IPS-15b (cell line): Measurements from ENCODE around the gene DOCK2.

Experiments
- H3K27me3 ChIP-seq: one replicate; pipeline ENCODE4 v1.6.1; 2013; ENCODE audit warnings: low read length; ENCODE audit not compliant: control insufficient read depth, insufficient read depth
- H3K36me3 ChIP-seq: one replicate; pipeline ENCODE4 v1.6.1; 2013; ENCODE audit warnings: low read length; ENCODE audit not compliant: control insufficient read depth, insufficient read depth
- H3K4me1 ChIP-seq: one replicate; pipeline ENCODE4 v1.6.1; 2013; ENCODE audit warnings: mild to moderate bottlenecking, low read length; ENCODE audit not compliant: control insufficient read depth, insufficient read depth
- H3K4me3 ChIP-seq: one replicate; pipeline ENCODE4 v1.5.1; 2013; ENCODE audit warnings: low read depth, low read length
- H3K9ac ChIP-seq: one replicate; pipeline ENCODE4 v1.6.1; 2013; ENCODE audit warnings: low read depth, mild to moderate bottlenecking, low read length
- H3K9me3 ChIP-seq: one replicate; pipeline ENCODE4 v1.6.1; 2013; ENCODE audit warnings: mild to moderate bottlenecking, low read length; ENCODE audit not compliant: control insufficient read depth, insufficient read depth

The DOCK2 gene

DNA sequence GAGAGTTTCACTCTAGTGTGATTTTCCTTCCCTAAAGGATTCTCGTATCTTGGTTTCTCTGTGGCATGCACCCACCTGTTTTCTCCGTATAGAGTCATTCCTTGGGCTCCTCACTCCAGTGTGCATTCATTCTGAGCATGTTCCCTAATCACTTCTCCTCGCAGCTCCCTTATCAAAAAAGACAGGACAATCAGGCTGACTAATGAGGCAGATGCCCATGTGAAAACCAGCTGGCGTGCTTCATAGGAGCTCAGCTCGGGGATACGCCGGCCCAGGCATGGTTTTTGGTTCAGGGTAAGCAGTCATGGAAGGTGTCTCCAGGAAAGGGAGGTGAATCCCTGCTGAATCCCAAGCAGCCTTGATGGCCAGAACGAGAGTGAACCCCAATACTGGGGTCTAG, 384.4 kb downstream of the DOCK2 start:
- Histone ChIP-seq H3K9me3 (no peaks in the 10 kb centered on the region), H3K27me3 (no peaks in the 10 kb centered on the region), H3K4me1 (no peaks in the 10 kb centered on the region), H3K9ac (no peak overlapping the region), H3K36me3 (no peaks in the 10 kb centered on the region), H3K4me3 (no peak overlapping the region)

DNA sequence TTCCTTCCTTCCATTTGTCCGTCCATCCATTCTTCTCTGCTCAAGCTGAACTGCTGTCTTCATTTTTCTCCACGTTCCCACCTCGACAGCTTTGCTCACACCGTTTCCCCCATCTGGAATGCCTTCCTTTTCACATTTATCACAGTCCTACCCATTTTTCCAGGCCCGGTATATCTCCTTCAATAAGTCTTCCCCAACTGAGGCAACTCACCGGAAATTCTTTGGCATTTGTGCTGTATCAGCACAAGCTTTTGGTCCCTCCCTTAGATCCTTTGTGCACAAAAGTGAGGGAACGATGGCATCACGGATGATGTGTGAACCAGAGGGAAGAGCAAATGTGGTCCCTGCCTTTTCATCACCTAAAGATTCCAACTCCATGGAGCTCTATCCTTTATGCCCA, 388.8 kb downstream of the DOCK2 start:
- Histone ChIP-seq H3K9ac (no peak overlapping the region), H3K4me1 (no peaks in the 10 kb centered on the region), H3K9me3 (no peaks in the 10 kb centered on the region), H3K36me3 (no peaks in the 10 kb centered on the region), H3K4me3 (no peak overlapping the region), H3K27me3 (no peaks in the 10 kb centered on the region)

DNA sequence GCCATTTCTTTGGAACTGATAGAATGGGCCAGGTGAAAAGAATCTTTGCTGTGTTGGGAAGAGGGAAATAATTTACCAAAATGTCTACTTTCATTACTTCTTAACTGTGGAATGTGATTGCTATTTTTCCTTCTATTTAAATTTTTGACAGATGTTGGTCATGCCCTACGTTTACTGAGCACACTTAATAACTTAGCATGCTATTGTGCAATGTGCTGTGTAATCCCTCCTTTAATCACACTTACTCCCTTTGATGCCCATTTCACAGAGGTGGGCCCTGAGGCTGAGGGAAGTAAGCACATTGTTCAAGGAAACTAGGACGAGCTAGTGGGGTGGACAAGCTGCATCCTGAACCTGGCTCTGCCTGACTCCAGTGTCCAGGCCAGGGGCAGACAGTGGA, 391.0 kb downstream of the DOCK2 start:
- Histone ChIP-seq H3K9ac (no peak overlapping the region), H3K27me3 (no peaks in the 10 kb centered on the region), H3K4me1 (no peaks in the 10 kb centered on the region), H3K9me3 (no peaks in the 10 kb centered on the region), H3K4me3 (no peak overlapping the region), H3K36me3 (no peaks in the 10 kb centered on the region)

DNA sequence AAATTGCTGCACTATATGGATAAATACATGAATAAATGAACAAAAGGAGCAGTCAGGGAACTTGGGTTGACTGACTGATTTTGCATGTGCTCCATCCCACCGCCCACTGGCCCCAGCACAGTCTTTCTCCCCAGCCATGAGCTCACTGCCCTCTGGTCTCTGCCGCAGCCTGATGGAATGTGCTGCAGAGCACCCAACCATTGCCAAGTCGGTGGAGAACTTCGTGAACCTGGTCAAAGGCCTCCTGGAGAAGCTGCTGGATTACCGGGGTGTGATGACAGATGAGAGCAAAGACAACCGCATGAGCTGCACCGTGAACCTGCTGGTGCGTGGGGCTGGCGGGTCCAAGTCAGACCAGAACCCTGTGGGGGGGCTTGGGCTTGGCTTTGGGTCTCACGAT, 397.2 kb downstream of the DOCK2 start:
- Histone ChIP-seq H3K27me3 (no peaks in the 10 kb centered on the region), H3K4me1 (no peaks in the 10 kb centered on the region), H3K9ac (no peak overlapping the region), H3K9me3 (no peaks in the 10 kb centered on the region), H3K36me3 (no peaks in the 10 kb centered on the region), H3K4me3 (no peak overlapping the region)

DNA sequence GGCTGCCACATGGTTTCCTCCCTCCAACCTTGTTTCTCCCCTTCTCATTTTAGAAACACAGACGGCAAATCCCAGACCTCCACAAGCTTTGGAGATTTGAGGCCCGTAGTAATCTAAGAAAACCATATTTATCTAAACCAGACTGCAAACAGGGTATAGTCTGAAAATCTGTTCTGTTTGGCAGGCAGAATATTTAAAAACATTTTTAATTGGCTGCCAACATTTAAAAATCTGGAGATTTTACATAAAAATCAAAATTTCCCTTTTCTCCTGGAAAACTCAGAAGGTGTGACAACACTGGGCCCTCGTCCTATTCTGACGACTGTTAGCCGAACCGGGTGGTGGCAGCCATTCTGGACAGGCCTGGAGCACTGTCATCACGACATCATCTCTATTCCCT, 401.2 kb downstream of the DOCK2 start:
- H3K27me3 ChIP-seq, result no peaks in the 10 kb centered on the region
- no peaks in the 10 kb centered on the region for H3K36me3 ChIP-seq
- no peak overlapping the region for H3K9ac ChIP-seq
- no peaks in the 10 kb centered on the region for H3K9me3 ChIP-seq
- H3K4me1 ChIP-seq, result no peaks in the 10 kb centered on the region
- H3K4me3 ChIP-seq, result no peak overlapping the region

DNA sequence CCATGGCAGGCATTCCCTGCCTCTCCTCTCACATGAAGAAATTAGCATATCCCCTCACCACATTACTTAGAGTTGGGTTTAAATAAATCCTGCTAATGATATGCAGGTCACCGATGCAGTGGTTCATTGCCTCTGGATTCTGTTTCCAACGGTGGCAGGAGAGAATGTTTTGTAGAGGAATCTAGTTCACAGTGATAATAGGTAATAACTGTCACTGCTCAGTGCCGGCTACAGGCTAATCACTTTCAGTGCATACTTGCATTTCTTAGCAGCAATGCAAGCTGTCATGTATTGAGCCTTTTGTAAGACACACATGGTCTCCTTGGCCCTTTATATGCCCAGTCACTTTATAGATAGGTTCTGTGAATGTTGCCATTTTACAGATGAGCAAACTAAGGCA, 402.8 kb downstream of the DOCK2 start:
- Histone ChIP-seq H3K4me3 (no peak overlapping the region), H3K4me1 (no peaks in the 10 kb centered on the region), H3K9ac (no peak overlapping the region), H3K36me3 (no peaks in the 10 kb centered on the region), H3K27me3 (no peaks in the 10 kb centered on the region), H3K9me3 (no peaks in the 10 kb centered on the region)

DNA sequence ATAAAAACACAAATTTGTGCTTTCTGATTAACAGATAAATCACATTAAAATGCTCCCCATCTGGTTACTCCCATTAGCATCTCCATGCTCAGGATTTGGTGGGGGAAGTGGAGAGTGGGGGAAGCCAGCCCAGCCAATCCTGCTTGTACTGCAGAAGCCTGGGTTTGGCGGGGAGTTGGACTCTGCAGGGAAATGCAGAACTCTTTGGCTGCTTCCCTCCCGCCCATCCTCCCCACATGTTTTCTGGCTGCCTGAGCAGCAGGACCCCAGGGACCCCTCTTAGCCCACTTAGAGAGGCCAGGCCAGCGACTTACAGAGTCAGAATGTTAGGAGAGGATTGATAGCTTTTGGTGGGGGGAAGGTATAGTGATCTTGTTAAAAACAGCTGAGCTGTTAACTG, 409.2 kb downstream of the DOCK2 start:
- Histone ChIP-seq H3K9me3 (no peaks in the 10 kb centered on the region), H3K4me1 (peaks cover 3% of the 10 kb centered on the region), H3K36me3 (no peaks in the 10 kb centered on the region), H3K9ac (no peak overlapping the region), H3K27me3 (no peaks in the 10 kb centered on the region), H3K4me3 (no peak overlapping the region)

DNA sequence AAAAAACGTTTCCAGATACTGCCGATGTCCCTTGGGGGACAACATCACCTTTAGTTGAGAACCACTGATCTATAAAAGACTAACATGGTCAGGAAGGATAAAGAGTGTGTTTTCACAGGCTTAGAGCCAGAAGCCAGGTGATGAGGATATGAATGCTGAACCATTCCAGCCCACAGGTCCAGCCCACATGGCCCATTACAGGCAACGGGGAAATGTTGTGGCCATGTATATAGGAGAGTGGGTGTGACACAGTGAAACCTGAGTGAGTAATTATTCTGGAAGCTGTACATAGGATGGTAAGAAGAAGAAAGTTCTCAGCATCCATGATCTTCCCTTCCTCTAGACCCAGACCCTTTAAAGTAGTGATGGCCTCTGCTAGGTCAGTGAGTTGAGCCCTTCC, 412.6 kb downstream of the DOCK2 start:
- Histone ChIP-seq H3K4me1 (peaks cover 3% of the 10 kb centered on the region), H3K9ac (no peak overlapping the region), H3K4me3 (no peak overlapping the region), H3K36me3 (no peaks in the 10 kb centered on the region), H3K9me3 (no peaks in the 10 kb centered on the region), H3K27me3 (no peaks in the 10 kb centered on the region)

DNA sequence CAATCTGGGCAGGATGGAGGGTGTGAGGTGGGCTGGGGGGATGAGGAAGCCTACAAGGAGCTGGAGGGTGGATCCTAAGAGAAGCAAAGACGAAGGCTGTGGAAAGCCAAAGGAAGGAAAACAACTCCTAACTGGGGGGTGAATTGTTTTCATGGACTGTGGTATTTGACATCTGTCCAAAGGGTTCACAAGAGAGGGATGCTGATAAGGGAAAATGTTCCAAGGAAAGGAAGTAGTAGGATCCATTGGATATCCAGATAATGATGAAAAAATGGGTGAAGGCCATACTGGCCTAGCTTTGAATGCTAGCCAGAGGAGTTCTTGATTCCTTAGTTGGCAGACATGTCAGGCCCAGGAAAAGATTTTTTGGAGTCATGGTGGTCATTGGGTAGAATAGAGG, 416.8 kb downstream of the DOCK2 start:
- Histone ChIP-seq H3K4me3 (no peak overlapping the region), H3K9me3 (no peaks in the 10 kb centered on the region), H3K27me3 (no peaks in the 10 kb centered on the region), H3K36me3 (no peaks in the 10 kb centered on the region), H3K9ac (no peak overlapping the region), H3K4me1 (no peaks in the 10 kb centered on the region)

DNA sequence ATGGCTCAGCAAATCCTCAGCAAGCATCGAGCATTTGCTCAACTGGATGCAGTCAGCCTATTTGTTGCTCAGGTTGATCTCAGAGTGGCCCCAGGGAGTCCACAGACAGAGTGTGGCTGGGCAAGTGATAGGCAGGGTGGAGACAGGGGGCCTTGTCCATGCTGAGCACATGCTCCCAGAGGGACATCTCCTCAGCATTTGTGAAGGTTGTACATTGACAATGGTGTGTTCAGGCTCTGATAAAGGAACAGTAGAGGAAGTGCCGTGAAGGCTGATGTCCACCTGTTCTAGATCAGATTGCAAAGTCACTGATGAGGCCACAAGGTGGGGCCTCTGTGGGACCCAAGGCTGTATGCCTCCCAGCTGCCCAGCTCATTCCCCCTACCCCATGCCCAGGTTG, 418.5 kb downstream of the DOCK2 start:
- Histone ChIP-seq H3K4me1 (no peaks in the 10 kb centered on the region), H3K9me3 (no peaks in the 10 kb centered on the region), H3K9ac (no peak overlapping the region), H3K27me3 (no peaks in the 10 kb centered on the region), H3K36me3 (no peaks in the 10 kb centered on the region), H3K4me3 (no peak overlapping the region)

DNA sequence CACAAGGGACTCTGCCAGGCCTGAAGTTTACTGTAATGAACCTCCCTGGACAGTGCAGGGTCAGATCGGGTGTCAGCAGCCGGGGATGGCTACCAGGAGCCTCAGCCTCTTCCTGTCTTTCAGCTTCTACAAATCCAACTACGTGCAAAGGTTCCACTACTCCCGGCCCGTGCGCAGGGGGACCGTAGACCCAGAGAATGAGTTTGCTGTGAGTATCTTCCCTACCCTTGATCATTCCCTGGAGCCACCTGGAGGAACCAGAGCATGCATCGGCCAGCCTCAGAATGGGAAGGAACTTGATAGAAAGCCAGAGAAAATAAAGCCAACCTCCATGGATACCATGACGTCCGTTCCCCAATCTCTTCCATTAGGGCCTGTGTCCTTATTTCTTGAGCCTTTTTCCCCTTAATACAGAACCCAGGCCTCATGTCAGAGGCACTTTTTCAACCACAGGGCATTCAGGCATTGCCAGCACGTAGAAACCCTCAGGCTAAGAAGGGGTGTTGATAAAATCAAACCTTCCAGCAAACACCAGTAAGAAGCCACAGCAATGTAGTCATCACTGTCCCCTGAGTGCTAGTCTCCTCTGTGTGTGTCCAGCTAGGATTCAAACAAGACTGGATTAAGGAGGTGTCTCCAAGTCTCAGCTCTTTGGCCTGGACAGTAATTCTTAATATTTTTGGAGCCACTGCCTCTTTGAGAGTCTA, 419.6 kb downstream of the DOCK2 start:
- H3K9ac ChIP-seq, result no peak overlapping the region
- no peaks in the 10 kb centered on the region for H3K9me3 ChIP-seq
- no peaks in the 10 kb centered on the region for H3K27me3 ChIP-seq
- no peaks in the 10 kb centered on the region for H3K36me3 ChIP-seq
- no peak overlapping the region for H3K4me3 ChIP-seq
- H3K4me1 ChIP-seq, result no peaks in the 10 kb centered on the region

DNA sequence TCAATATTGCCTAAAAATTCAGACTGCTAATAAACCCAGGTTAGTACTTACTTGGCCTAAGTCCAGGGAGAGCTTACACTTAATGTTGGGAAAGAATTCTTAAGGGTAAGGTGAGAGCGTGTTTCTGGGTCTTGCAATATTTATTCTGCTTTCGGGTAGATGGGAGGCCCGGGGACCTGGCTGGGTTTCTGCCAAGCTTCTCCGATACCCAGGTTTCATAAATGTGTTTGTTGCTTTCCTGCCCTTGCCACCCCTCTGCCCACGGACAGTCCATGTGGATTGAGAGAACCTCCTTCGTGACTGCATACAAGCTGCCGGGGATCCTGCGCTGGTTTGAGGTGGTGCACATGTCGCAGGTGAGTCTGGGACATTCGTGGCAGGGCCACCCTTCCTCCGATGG, 420.2 kb downstream of the DOCK2 start:
- Histone ChIP-seq H3K9ac (no peak overlapping the region), H3K36me3 (no peaks in the 10 kb centered on the region), H3K4me1 (no peaks in the 10 kb centered on the region), H3K4me3 (no peak overlapping the region), H3K27me3 (no peaks in the 10 kb centered on the region), H3K9me3 (no peaks in the 10 kb centered on the region)
